HPDE6-E6E7 (cell line): ENCODE data around the gene SEL1L2.

Source experiments
- DNase-seq: peaks from one replicate; pipeline ENCODE4 v3.0.0; 2011; ENCODE audit warnings: missing footprints; ENCODE audit errors: extremely low spot score

The SEL1L2 gene

GRCh38 chr20:13865791-13866351, 124.5 kb downstream of the SEL1L2 start:
- no peak for DNase-seq

DNA sequence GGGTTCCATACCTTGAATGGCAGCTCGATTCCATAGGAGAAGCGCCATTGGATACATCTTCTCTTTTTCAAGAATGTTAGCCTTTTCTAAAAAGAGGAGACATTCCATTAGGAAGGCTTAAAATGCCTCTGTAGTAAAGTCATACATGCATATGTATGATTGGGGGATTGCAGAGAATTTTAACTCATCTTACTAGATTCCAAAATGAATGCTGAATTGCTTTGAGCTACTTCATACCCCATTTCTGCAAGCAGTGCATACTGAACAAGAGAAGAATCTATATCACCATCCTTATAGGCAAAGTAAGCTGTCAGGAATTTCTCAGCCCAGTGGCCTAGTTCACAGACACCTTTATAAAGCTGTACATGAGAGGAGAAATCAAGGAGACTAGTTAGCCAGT, 125.3 kb downstream of the SEL1L2 start:
- no peak for DNase-seq

- no peak for DNase-seq
These were observed 127.2 kb downstream of the SEL1L2 start for GRCh38 chr20:13863244-13863643.

GRCh38 chr20:13862245-13862644, 128.2 kb downstream of the SEL1L2 start:
- no peak for DNase-seq

DNA sequence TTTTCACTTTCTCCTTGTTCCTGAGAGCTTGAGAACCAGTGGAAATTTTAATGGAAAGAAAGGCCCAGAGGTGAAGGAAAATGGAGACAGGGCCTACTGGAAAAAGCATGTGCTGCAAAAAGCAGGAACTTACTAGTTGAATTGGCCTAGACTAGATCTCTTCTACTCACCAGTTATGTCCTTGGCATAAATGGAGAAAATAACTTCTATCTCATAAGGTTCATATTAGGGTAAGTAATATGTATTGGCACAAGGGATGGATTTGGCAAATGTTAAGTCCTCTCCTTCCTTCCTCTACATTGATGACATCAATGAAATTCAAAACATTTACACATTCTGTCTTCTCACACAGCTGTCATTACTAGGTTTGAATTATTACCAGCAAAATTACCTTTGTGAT, 131.5 kb downstream of the SEL1L2 start:
- DNase-seq, result no peak

GRCh38 chr20:13858439-13858838, 132.0 kb downstream of the SEL1L2 start:
- no peak for DNase-seq

DNA sequence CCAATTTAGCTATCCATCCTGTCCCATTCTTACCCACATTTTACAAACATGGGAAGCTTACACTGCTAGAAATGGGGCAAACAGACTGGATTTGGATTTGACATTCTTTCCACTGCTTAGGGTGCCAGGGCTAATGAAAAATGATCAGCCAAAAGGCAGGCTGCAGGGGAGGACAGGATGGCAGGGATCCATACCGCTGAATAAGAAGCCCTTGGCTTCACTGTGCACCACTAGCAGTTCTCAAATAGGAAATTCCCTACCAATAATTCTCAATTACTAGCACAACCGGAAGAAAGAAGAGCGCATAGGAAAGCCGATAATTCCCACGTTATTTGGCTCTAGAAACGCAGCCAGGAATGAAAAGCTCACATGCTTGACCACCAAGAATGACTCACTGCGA, 132.5 kb downstream of the SEL1L2 start:
- no peak for DNase-seq

- no peak for DNase-seq
These were observed 133.1 kb downstream of the SEL1L2 start for GRCh38 chr20:13857304-13857703.

- no peak for DNase-seq
These were observed 134.1 kb downstream of the SEL1L2 start for GRCh38 chr20:13856354-13856753.

DNA sequence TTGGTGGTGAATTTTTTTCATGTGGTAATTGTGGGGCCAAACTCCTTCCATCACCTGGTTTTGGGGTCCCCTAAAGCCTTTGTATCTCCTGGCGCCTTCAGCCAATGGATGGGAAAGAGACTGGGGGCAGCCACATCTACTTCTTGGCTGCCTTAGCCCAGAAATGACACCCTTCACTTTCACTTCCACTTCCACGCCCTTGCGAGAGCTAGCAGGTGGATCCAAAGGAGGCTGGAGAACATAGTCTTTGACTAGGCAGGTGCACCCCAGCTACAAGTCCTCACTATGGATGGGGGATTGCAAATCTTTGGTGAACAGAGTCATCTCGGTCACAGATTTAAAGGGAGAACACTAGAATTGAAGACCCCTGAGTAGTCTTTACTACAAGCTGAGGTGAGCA, 134.8 kb downstream of the SEL1L2 start:
- no peak for DNase-seq

DNA sequence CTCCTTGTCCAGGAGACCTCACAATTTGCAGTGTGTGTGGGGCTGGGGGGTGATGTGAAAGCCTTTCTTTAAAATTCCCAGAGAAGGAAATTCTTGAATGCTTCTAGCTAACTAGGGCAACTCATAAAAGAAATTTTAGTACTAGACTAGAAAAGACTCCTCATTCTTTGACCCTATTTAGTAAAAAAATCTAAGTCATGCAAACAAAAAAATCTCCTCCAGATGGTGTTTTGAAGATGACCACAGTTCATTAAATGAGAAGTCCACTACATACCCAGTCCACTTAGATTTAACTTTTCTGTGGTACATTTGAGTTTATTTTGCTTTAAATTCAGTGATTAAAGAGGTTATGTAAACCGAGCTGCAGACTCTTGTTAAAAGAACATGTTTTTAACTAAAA, 138.1 kb downstream of the SEL1L2 start:
- DNase-seq, result no peak

GRCh38 chr20:13851279-13851678, 139.1 kb downstream of the SEL1L2 start:
- no peak for DNase-seq

DNA sequence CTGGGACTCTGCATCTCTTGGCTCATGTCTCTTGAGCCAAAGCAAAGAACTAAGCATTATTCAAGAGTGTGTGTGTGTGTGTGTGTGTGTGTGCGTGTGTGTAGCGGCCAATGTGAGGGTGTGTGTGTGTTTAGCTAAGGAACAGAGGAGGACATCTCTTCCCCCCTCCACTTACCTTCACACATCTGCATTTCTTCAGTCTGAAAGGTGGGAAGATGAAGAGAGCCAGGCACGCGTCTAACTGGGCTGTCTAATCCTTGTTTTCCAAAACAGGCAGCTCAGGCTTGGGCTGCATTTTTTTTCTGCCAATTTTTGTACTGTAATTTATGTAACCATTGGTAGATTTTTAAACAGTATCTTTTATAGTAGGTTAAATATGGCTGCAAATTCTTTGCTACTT, 146.1 kb downstream of the SEL1L2 start:
- DNase-seq, result no peak

- DNase-seq, result no peak
These were observed 149.2 kb downstream of the SEL1L2 start for GRCh38 chr20:13841206-13841605.

GRCh38 chr20:13840093-13840465, 150.3 kb downstream of the SEL1L2 start:
- no peak for DNase-seq

DNA sequence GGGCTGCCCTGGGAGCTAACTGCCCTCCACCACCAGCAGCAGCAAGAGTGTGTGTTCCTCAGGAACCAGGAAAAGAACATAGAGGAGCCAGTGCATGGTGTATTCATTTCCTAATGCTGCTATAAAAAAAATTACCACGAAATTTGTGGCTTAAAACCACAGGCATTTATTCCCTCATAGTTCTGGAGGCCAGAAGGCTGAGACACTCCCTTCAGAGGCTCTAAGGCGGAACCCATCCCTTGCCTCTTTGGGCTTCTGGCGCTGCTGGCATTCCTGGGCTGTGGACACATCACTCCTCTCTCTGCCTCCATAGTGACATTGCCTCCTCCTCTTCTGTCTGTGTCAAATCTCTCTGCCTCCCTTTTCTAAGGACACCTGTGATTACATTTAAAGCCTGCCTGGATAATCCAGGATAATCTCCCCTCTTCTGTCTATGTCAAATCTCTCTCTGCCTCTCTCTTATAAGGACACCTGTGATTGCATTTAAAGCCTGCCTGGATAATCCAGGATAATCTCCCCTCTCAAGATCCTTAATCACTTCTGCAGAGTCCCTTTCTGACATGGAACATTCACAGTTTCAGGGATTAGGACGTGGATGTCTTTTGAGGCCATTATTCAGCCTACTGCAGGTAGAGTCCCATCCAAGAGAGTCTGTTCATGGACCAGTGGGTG, 150.9 kb downstream of the SEL1L2 start:
- no peak for DNase-seq

DNA sequence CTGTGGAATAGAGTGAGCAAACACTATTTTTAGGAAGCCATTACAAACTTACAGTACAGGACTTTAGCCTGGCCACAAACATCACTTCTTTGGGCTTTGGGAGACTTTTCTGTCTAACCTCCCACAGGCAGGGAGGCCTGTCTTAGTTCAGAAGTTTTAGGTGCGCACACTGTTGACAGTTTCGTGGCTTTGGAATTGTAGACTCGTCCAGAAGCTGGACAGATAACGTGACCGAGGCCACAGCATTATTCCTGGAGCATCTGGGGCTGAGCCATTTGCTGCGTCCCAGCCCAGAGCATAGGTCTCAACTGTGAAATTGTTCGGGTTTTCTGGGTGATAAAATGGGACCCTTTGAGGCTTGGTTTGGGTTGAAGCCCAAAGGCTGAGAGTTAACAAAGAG, 151.8 kb downstream of the SEL1L2 start:
- DNase-seq, result no peak

- no peak for DNase-seq
These were observed 158.9 kb downstream of the SEL1L2 start for GRCh38 chr20:13831476-13831875.

DNA sequence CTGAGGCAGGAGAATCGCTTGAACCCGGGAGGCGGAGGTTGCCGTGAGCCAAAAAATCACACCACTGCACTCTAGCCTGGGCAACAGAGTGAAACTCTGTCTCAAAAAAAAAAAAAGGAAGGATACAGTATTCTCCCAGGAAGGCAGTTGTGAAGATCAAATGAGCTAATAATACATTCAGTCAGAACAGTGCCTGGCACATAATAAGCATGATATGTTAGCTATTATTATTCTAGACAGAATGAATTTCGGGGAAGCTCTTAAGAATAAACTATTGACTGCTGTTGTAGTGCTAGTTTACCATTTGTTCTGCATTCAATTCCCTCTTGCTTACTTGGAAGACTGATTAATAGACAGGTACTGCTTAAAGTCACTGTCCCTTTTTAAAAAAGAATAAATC, 164.9 kb downstream of the SEL1L2 start:
- no peak for DNase-seq

DNA sequence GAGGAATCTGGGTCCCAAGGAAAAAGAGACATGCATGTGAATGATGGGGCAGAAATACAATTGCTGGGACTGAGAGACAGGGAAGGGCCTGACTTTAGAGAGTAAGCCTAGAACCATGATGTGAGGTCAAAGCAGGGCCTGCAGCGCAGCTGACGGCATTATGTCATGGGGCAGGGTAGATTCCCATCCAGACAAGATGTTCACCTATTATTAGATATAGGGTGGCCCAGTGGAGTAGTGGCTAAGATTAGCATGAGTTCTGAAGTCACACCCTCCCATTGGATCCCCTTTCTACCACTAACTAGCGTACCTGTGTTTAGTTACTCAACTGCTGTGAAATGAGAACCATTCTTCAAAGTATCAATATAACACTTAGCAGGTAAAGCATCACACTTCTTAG, 166.0 kb downstream of the SEL1L2 start:
- no peak for DNase-seq

DNA sequence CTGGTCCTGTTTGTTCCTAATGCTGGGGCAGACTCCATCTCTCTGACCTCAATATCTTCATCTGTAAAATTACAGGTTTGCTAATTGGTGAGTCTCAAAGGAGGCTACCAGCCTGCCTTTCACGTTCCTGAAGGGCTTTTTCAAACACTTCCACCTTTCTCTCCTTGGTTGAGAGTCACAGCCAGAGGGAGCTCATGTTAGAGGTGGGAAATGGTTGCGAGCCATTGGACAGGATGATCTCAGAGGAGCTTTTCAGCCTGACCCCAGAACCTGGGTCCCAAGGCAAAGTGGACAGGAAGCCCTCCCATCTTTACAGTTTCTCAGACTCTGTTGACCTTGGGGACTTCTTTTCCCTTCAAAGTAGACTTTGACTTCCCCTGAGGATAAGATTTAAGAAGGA, 168.0 kb downstream of the SEL1L2 start:
- DNase-seq, result no peak

GRCh38 chr20:13821876-13822275, 168.5 kb downstream of the SEL1L2 start:
- no peak for DNase-seq

- peak; percentile 74 for DNase-seq
These were observed 170.3 kb downstream of the SEL1L2 start for GRCh38 chr20:13819885-13820645.
